Bronchial epithelial cell (primary cell): ENCODE measurements around the gene FZD7. TPM values are rescaled to one million over a fixed set of nuclear protein-coding genes. Genes with fewer than 3 reads are reported as not detected.

Experiments
- DNase-seq: peaks from one replicate; pipeline ENCODE4 v3.0.0-alpha.2; 2010; ENCODE audit warnings: low read depth
- FAIRE-seq: peaks from 2 replicates; lab custom pipeline; 2011; peaks lifted over from hg19 to GRCh38; lab: Jason Lieb, UNC
- H3K27me3 ChIP-seq: 2 replicates; pipeline ENCODE4 v1.5.1; 2011; ENCODE audit warnings: low read length; ENCODE audit not compliant: control insufficient read depth, insufficient read depth
- H3K36me3 ChIP-seq: 2 replicates; pipeline ENCODE4 v1.5.1; 2011; ENCODE audit warnings: low read length; ENCODE audit not compliant: control insufficient read depth, insufficient read depth
- H3K4me3 ChIP-seq: 2 replicates; pipeline ENCODE4 v1.5.1; 2011; ENCODE audit warnings: mild to moderate bottlenecking, low read depth, low read length, control low read depth
- total RNA-seq: library from RNA; depleted of rRNA; stranded (reverse); fragments of >200 nt; gene quantifications from 2 replicates; pipeline ENCODE4 v1.2.1, GENCODE V29; 2014
- TF ChIP-seq, protein P1 (sequence below): IDR thresholded peaks from 2 replicates; pipeline ENCODE4 v1.5.1; 2011; ENCODE audit warnings: mild to moderate bottlenecking, moderate library complexity, low read length, control low read depth, inconsistent platforms; ENCODE audit not compliant: insufficient read depth, severe bottlenecking

The FZD7 gene
- total RNA-seq, 1 donor from 2014 or later, result 1.8 TPM

DNA sequence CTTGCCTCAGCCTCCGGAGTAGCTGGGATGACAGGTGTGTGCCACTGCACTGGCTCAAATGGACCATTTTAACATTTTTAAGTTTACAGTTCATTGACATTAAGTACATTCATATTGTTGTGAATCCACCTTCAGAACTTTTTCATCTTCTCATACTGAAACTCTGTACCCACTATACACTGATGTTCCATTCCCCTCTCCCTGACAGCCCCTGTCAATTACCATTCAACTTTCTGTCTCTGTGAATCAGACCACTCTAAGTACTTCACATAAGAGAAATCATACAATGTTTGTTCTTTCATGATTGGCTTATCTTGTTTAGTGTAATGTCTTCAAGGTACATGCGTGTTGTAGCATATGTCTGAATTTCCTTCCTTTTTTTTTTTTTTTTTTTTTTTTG, 37.5 kb downstream of the FZD7 start:
- no peak overlapping the region for H3K4me3 ChIP-seq
- no peaks in the 10 kb centered on the region for H3K27me3 ChIP-seq
- TF ChIP-seq, protein P1, sequence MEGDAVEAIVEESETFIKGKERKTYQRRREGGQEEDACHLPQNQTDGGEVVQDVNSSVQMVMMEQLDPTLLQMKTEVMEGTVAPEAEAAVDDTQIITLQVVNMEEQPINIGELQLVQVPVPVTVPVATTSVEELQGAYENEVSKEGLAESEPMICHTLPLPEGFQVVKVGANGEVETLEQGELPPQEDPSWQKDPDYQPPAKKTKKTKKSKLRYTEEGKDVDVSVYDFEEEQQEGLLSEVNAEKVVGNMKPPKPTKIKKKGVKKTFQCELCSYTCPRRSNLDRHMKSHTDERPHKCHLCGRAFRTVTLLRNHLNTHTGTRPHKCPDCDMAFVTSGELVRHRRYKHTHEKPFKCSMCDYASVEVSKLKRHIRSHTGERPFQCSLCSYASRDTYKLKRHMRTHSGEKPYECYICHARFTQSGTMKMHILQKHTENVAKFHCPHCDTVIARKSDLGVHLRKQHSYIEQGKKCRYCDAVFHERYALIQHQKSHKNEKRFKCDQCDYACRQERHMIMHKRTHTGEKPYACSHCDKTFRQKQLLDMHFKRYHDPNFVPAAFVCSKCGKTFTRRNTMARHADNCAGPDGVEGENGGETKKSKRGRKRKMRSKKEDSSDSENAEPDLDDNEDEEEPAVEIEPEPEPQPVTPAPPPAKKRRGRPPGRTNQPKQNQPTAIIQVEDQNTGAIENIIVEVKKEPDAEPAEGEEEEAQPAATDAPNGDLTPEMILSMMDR, result no peak
- DNase-seq, result no peak
- no peak for FAIRE-seq
- H3K36me3 ChIP-seq, result no peaks in the 10 kb centered on the region

DNA sequence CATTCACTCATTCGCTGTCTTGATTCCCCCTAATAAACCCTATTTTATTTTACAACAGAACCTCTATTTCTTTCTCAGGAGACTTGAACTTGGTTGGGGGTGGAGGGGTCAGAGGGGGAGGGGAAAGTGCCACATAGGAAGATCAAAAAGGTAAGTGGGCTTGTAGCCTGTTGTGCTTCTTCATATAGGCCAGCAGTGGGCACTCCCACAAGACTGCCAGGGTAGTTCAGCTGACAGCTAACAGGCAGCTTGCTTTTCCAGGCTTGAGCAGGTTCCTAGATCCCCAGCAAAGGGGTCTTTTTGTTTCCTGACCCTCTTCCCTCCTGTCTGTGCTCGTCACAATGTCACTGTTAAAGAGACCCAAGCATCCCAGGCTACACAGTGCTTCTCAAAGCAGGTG, 38.6 kb downstream of the FZD7 start:
- H3K27me3 ChIP-seq, result no peaks in the 10 kb centered on the region
- DNase-seq, result no peak
- TF ChIP-seq, protein P1, result peak; percentile 39
- no peak for FAIRE-seq
- H3K4me3 ChIP-seq, result no peak overlapping the region
- H3K36me3 ChIP-seq, result no peaks in the 10 kb centered on the region

DNA sequence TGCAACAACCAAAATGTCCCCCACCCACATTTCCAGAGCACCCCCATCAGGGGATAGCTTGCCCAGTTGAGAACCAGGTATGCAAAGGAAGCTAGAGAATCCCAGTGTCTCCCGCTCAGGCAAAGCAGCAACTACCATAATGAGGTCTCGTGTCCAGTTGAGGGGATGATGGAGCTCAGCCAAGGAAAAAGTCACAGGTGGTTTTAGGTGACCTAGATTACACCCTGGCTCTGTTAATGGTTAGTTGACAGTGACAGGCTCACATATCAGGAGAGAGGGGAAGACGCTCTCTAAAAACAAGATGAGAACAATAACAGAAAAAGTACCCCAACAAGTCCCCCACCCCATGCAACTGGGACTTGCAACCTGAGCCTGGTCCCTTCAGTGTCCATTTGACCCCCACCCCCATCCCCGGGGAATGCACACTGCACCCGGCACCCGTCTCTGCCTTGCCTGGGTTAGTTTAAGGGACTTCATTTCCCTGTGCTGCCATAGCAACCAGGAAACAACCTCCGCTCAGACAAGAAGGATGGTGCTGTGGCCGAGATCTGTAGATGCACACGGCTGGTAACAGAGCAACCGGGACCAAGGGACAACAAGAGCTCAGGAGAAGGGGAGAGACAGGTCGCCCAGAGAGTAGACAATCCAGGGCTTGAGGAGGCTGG, 39.2 kb downstream of the FZD7 start, which contains the start of gene KIAA2012:
Gene KIAA2012, plus strand, starts transcription at position 519 of the 665 bp plus-strand sequence. CDS start 373 bp downstream, outside the sequence.
- DNase-seq, result no peak
- TF ChIP-seq, protein P1, result no peak
- no peak for FAIRE-seq
- H3K4me3 ChIP-seq, result no peak within 1 kb of the TSS
- no peaks in the 10 kb centered on the region for H3K36me3 ChIP-seq
- no peaks in the 10 kb centered on the region for H3K27me3 ChIP-seq

DNA sequence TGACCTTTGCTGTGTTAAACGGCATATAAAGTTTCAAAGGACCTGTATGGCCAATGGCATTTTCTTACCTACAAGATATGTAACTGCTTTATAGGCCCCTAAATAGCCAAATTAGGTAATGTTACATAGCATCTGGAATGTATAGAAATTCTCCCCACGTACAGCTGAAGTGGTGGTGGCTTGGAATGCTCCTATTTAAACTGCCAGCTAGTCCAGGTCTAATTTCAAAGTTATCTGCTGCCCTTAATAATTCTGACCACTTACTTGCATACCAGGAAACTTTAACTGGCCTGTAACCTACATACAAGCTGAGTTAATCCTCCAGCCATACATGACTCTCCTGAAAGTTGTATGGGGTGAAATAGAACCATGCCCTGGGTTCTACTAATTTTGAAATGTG, 40.7 kb downstream of the FZD7 start:
- Histone ChIP-seq H3K36me3 (no peaks in the 10 kb centered on the region), H3K4me3 (no peak overlapping the region), H3K27me3 (no peaks in the 10 kb centered on the region)
- no peak for FAIRE-seq
- no peak for DNase-seq
- TF ChIP-seq, protein P1, result no peak

DNA sequence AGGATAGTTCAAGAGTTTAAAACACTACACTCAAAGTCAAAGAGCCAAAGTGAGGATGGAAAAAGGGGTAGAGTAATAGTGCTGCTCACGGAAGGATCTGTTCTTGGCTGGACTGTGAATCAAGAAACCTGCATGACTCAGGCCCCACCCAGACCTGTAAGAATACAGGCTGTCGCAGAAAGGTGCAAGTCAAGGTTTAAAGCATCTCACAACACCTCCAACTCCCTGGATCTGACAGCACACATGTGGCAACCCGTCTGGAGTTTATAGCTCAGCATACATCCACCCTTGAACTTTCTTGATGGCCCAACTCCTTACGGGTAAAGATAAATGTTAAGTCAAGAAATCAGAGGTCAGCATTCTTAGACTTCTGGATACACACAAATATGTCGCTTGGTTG, 45.7 kb downstream of the FZD7 start:
- DNase-seq (peak; percentile 16), FAIRE-seq (no peak)
- TF ChIP-seq, protein P1, result no peak
- Histone ChIP-seq H3K36me3 (no peaks in the 10 kb centered on the region), H3K27me3 (no peaks in the 10 kb centered on the region), H3K4me3 (no peak overlapping the region)

DNA sequence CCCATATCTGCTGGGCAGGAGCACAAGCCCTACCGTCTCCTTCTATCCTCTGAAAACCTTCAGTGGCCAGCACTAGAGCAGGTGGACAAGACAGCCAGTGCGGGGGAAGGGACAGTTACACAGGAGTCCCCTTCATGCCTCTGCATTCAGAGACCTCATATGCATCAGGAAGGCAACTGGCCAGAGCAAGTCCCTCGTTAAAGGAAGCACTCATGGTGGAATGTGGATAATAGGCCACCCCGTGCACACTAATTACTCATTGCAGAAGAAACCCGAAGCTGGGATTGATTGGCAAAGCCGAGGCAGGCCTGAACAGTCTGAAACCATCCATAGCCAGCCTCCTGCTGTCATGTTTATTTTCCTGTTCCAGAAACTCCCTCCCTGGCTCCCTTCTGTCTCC, 50.6 kb downstream of the FZD7 start:
- FAIRE-seq (no peak), DNase-seq (peak; percentile 24)
- H3K36me3 ChIP-seq, result no peaks in the 10 kb centered on the region
- H3K4me3 ChIP-seq, result no peak overlapping the region
- no peaks in the 10 kb centered on the region for H3K27me3 ChIP-seq
- TF ChIP-seq, protein P1, result no peak
